Loucy (cell line): ENCODE data around the gene NAXD.

Experiments used
- H2AFZ ChIP-seq: fragments of 200-600 bp; sonication (generic); 2 replicates; pipeline ENCODE4 v1.6.0; 2016; ENCODE audit warnings: antibody characterized with exemption, mild to moderate bottlenecking, low read length, moderate library complexity
- H3F3A ChIP-seq: fragments of 200-600 bp; 2 replicates; pipeline ENCODE4 v1.6.0; 2016; ENCODE audit warnings: antibody characterized with exemption, low read depth, mild to moderate bottlenecking
- H3K27me3 ChIP-seq: fragments of 200-600 bp; sonication (generic); 2 replicates; pipeline ENCODE4 v1.6.1; 2014; ENCODE audit warnings: low read length, mild to moderate bottlenecking; ENCODE audit not compliant: insufficient read depth, poor library complexity, severe bottlenecking
- H3K36me3 ChIP-seq: fragments of 200-600 bp; sonication (generic); 2 replicates; pipeline ENCODE4 v1.6.1; 2016; ENCODE audit warnings: low read length; ENCODE audit not compliant: insufficient read depth
- H3K4me1 ChIP-seq: fragments of 200-600 bp; sonication (generic); 2 replicates; pipeline ENCODE4 v1.5.1; 2014; ENCODE audit warnings: low read length, mild to moderate bottlenecking; ENCODE audit not compliant: insufficient read depth, poor library complexity, severe bottlenecking
- H3K4me2 ChIP-seq: fragments of 200-600 bp; sonication (generic); 2 replicates; pipeline ENCODE4 v1.6.0; 2014; ENCODE audit warnings: antibody characterized with exemption, low read length, low read depth, mild to moderate bottlenecking; ENCODE audit not compliant: poor library complexity, severe bottlenecking
- H3K4me3 ChIP-seq: fragments of 200-600 bp; sonication (generic); 2 replicates; pipeline ENCODE4 v1.5.1; 2014; ENCODE audit warnings: low read length, mild to moderate bottlenecking, mixed read lengths; ENCODE audit not compliant: poor library complexity, severe bottlenecking
- H3K79me2 ChIP-seq: fragments of 200-600 bp; sonication (generic); 2 replicates; pipeline ENCODE4 v1.6.1; 2014; ENCODE audit warnings: low read length; ENCODE audit not compliant: insufficient read depth
- H3K9ac ChIP-seq: fragments of 200-600 bp; sonication (generic); 2 replicates; pipeline ENCODE4 v1.6.0; 2014; ENCODE audit warnings: mild to moderate bottlenecking, low read depth, low read length, moderate library complexity; ENCODE audit not compliant: poor library complexity, severe bottlenecking
- H3K9me2 ChIP-seq: fragments of 200-600 bp; sonication (generic); replicated peaks from 2 replicates; pipeline ENCODE4 v1.6.1; 2016; ENCODE audit warnings: low read depth, low read length, mixed read lengths
- H3K9me3 ChIP-seq: fragments of 200-600 bp; sonication (generic); 2 replicates; pipeline ENCODE4 v1.6.1; 2014; ENCODE audit warnings: mild to moderate bottlenecking, antibody characterized with exemption, low read length, low read depth; ENCODE audit not compliant: insufficient read depth
- H4K20me1 ChIP-seq: fragments of 200-600 bp; sonication (generic); 2 replicates; pipeline ENCODE4 v1.6.0; 2014; ENCODE audit warnings: antibody characterized with exemption, low read length, mild to moderate bottlenecking; ENCODE audit not compliant: insufficient read depth, poor library complexity, severe bottlenecking
- CTCF ChIP-seq: fragments of 200-600 bp; sonication (generic); conservative IDR thresholded peaks from 2 replicates; pipeline ENCODE4 v1.5.1; 2014; ENCODE audit warnings: mild to moderate bottlenecking, antibody characterized with exemption, low read length
- EZH2phosphoT487 ChIP-seq: fragments of 200-600 bp; IDR thresholded peaks from 2 replicates; pipeline ENCODE4 v1.6.1; 2018; ENCODE audit warnings: antibody characterized with exemption, mild to moderate bottlenecking, moderate library complexity, borderline replicate concordance

The NAXD gene

GRCh38 chr13:110641055-110642015 is 26.0 kb downstream of the NAXD start:
- no peak overlapping the region for H3K9ac ChIP-seq
- no peaks in the 10 kb centered on the region for H3K9me2 ChIP-seq
- H3K4me3 ChIP-seq = no peak overlapping the region
- H3K27me3 ChIP-seq = no peaks in the 10 kb centered on the region
- no peaks in the 10 kb centered on the region for H3K9me3 ChIP-seq
- no peaks in the 10 kb centered on the region for H4K20me1 ChIP-seq
- peaks cover 88% of the 10 kb centered on the region; the same call in 1 of the 2 replicates for H3K36me3 ChIP-seq
- no peaks in the 10 kb centered on the region for H3F3A ChIP-seq
- H3K79me2 ChIP-seq = no peaks in the 10 kb centered on the region
- no peak overlapping the region for H3K4me2 ChIP-seq
- no peaks in the 10 kb centered on the region for H3K4me1 ChIP-seq
- no peak overlapping the region for H2AFZ ChIP-seq
- TF ChIP-seq CTCF (no peak), EZH2phosphoT487 (no peak)

GRCh38 chr13:110642291-110642981 is 27.1 kb downstream of the NAXD start:
- Histone ChIP-seq H3K36me3 (peaks cover 77% of the 10 kb centered on the region; the same call in 1 of the 2 replicates), H3K4me3 (no peak overlapping the region), H3K27me3 (no peaks in the 10 kb centered on the region), H3K9me2 (no peaks in the 10 kb centered on the region), H3K9ac (no peak overlapping the region), H3K4me1 (no peaks in the 10 kb centered on the region), H4K20me1 (no peaks in the 10 kb centered on the region), H3K9me3 (no peaks in the 10 kb centered on the region), H3K4me2 (no peak overlapping the region), H2AFZ (no peak overlapping the region), H3K79me2 (no peaks in the 10 kb centered on the region), H3F3A (no peaks in the 10 kb centered on the region)
- TF ChIP-seq EZH2phosphoT487 = no peak
- no peak for TF ChIP-seq CTCF

GRCh38 chr13:110643324-110643723 is 28.0 kb downstream of the NAXD start:
- Histone ChIP-seq H3K9ac (no peak overlapping the region), H2AFZ (no peak overlapping the region), H3K36me3 (peaks cover 68% of the 10 kb centered on the region; the same call in 1 of the 2 replicates), H3K9me2 (no peaks in the 10 kb centered on the region), H3K27me3 (no peaks in the 10 kb centered on the region), H3F3A (no peaks in the 10 kb centered on the region), H3K4me2 (no peak overlapping the region), H3K4me3 (no peak overlapping the region), H4K20me1 (no peaks in the 10 kb centered on the region), H3K9me3 (no peaks in the 10 kb centered on the region), H3K79me2 (no peaks in the 10 kb centered on the region), H3K4me1 (no peaks in the 10 kb centered on the region)
- TF ChIP-seq CTCF = no peak
- TF ChIP-seq EZH2phosphoT487 = no peak
